ENCODE results near the gene TRIOBP. TPM values are rescaled to one million over a fixed set of nuclear protein-coding genes. Genes with fewer than 3 reads are reported as not detected.

Gene TRIOBP
- total and polyA plus RNA-seq, 2 of the 13 experiments (the other 11 are each of a cell fraction or from before 2014, with no cell fraction given), result 6.1 to 15.4 TPM

DNA sequence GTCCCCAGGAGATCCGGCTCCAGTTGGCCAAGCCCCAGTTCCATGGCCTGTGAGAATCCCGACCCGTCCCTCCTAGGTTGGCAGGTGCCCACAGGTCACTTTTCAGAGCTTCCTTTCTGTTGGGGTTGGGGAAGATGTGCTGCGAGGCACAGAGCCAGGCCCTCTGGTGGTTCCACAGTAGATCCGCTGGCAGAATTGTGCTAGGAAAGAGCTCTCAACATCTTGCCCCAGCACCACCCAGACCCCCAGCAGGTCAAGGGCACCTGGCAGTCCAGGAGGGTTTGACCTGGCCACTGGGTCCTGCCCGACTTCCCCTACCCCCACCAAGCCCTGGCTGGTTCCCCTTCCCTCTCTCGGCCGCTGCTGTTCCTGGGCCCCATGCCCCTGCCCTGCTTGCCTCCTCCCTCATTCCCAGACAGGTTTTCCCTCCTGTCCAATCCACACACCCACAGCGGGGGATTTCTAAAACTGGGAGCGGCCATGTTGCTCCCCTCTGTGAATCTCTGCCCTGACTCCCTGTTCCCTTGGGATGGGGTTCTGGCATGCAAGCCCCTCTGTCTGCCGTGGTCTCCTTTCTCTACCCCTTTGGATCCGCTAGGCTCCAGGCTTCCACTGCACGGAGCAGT lies 84.7 kb downstream of the TRIOBP start (continued):
- TF ChIP-seq MAZ (IDR thresholded peaks at IDR 0.05; ENCODE audit: borderline replicate concordance, low read depth, low read length), result no peak
- no peak for TF ChIP-seq MAZ (CRISPR knock-in tag; IDR thresholded peaks at IDR 0.05; ENCODE audit: low read depth)
- peak; percentile 43 for TF ChIP-seq XRCC5 (optimal IDR thresholded peaks at IDR 0.05; ENCODE audit: low read length)
- 0 out of 2 replicates have a peak, but pooled peaks have one; percentile 19 for TF ChIP-seq ZNF891 (CRISPR knock-in tag; IDR thresholded peaks at IDR 0.05)

DNA sequence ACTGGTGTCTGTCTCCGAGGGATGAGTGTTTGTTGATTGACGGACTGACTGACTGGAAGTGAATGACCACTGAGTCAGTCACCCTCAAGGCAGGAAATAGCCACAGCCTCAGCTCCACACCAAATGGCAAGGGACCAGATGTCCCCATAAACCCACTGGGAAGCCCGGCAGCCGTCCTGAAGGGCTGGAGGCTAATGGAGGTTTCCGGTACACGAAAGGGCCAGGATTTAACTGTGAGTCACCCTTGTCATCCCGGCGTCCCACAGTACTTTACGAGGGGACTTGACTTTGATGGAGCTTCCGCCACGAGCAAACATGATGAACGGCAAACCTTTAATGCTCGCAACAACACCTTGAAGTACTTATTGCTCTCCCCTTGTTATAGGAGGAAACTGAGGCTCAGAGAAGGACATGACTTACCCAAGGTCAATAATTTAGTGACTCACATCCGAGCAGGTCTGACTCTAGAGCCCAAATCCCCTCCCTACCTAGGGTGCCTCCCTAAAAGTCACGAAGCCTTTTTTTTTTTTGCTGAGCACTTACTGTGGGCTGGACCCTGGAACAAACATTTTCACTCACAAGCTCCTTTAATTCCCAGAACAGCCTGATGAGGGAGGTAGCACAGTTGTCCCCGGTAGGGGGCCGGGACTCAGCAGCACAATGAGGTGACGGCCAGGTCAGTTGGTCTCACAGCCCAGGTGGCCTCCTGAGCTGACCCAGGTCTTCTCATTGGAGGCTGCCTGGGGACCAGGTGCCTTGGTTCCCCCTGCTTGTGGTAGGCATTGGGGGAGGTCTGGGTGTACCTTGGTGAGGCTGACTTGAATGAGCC lies 85.7 kb downstream of the TRIOBP start:
- Histone ChIP-seq H3K9ac (ENCODE audit: insufficient read depth, low read depth, low read length) (no peak overlapping the region), H3K9me3 (ENCODE audit: low read length) (no peaks in the 10 kb centered on the region), H3K4me3 (replicated peaks in 1 of 3; ENCODE audit: insufficient read depth in 1 of 3, low read depth in 2 of 3, low read length in 3 of 3) (peak overlapping the region in 1 of 3 experiments; percentile 60; a peak in 1 of 6 replicates), H3K36me3 (replicated peaks in 1 of 2; ENCODE audit: control insufficient read depth in 1 of 2, insufficient read depth in 2 of 2, low read length in 2 of 2) (no peaks in the 10 kb centered on the region), H3K27me3 (ENCODE audit: control insufficient read depth in 1 of 2, insufficient read depth in 2 of 2, low read length in 2 of 2) (no peaks in the 10 kb centered on the region), H3K4me1 (ENCODE audit: insufficient read depth, low read length) (peaks cover 75% of the 10 kb centered on the region), H2AFZ (ENCODE audit: low read length) (no peak overlapping the region), H3K27ac (ENCODE audit: extremely low read length, insufficient read depth, low read length) (no peak overlapping the region), H4K20me1 (ENCODE audit: insufficient read depth, low read length) (no peaks in the 10 kb centered on the region), H3K79me2 (ENCODE audit: insufficient read depth, low read length) (no peaks in the 10 kb centered on the region), H3K4me2 (ENCODE audit: low read depth, low read length) (peak overlapping the region; percentile 55)
- 6% methylated on average over 10 of the region's 18 CpGs for WGBS (ENCODE audit: low lambda C conversion rate)
- ChIA-PET POLR2A (interaction anchor here (1.0 to 5.4 kb wide), 7 partner anchors 9 to 174 kb away, joined by 3 to 127 read pairs (median 4); partner anchors contain the start of genes GCAT and GGA1), CTCF (ENCODE audit: low intra/inter-chr PET ratio, low total read pairs) (no interaction called here)
- ATAC-seq (peak; percentile 65), DNase-seq (ENCODE audit: low spot score) (peak; percentile 63), FAIRE-seq (no peak)
- no TSS peak for BruUV-seq (replicated peaks)
- intact Hi-C loops (cut with micrococcal nuclease; ENCODE audit: unreplicated experiment) (loop anchor here (2.0 kb wide), 1 partner anchor 20 kb away; no protein-coding TSS in a partner anchor), in situ Hi-C loops (cut with HindIII; ENCODE audit: extremely low pct_ligation_motif_present, low pct_unique_long_range_greater_than_20kb) (no loop called here)
- TF ChIP-seq SNAI1 (CRISPR knock-in tag; IDR thresholded peaks at IDR 0.05; ENCODE audit: borderline replicate concordance), result no peak
- TF ChIP-seq MATR3 (CRISPR knock-in tag; IDR thresholded peaks at IDR 0.05), result no peak
- TF ChIP-seq RXRA (CRISPR knock-in tag; IDR thresholded peaks at IDR 0.05), result peak; percentile 11; the same call in 1 of the 2 replicates
- no peak for TF ChIP-seq ZNF772 (CRISPR knock-in tag; IDR thresholded peaks at IDR 0.05)
- no peak for TF ChIP-seq ZNF572 (CRISPR knock-in tag; IDR thresholded peaks at IDR 0.05)
- TF ChIP-seq, protein P1, sequence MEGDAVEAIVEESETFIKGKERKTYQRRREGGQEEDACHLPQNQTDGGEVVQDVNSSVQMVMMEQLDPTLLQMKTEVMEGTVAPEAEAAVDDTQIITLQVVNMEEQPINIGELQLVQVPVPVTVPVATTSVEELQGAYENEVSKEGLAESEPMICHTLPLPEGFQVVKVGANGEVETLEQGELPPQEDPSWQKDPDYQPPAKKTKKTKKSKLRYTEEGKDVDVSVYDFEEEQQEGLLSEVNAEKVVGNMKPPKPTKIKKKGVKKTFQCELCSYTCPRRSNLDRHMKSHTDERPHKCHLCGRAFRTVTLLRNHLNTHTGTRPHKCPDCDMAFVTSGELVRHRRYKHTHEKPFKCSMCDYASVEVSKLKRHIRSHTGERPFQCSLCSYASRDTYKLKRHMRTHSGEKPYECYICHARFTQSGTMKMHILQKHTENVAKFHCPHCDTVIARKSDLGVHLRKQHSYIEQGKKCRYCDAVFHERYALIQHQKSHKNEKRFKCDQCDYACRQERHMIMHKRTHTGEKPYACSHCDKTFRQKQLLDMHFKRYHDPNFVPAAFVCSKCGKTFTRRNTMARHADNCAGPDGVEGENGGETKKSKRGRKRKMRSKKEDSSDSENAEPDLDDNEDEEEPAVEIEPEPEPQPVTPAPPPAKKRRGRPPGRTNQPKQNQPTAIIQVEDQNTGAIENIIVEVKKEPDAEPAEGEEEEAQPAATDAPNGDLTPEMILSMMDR (CRISPR knock-in tag; IDR thresholded peaks at IDR 0.05), result peak; percentile 57
- TF ChIP-seq MYC (CRISPR knock-in tag; IDR thresholded peaks at IDR 0.05; ENCODE audit: borderline replicate concordance), result peak; percentile 13; the same call in 1 of the 2 replicates
- TF ChIP-seq NR2F1 (CRISPR knock-in tag; IDR thresholded peaks at IDR 0.05), result no peak
- peak; percentile 68; the same call in 1 of the 2 replicates for TF ChIP-seq ETV5 (CRISPR knock-in tag; IDR thresholded peaks at IDR 0.05; ENCODE audit: borderline replicate concordance)
- TF ChIP-seq, protein P2, sequence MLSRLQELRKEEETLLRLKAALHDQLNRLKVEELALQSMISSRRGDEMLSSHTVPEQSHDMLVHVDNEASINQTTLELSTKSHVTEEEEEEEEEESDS (CRISPR knock-in tag; IDR thresholded peaks at IDR 0.05; ENCODE audit: borderline replicate concordance), result no peak
- TF ChIP-seq ZFAT (CRISPR knock-in tag; conservative IDR thresholded peaks at IDR 0.05), result no peak
- TF ChIP-seq, protein P3, sequence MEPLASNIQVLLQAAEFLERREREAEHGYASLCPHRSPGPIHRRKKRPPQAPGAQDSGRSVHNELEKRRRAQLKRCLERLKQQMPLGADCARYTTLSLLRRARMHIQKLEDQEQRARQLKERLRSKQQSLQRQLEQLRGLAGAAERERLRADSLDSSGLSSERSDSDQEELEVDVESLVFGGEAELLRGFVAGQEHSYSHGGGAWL (CRISPR knock-in tag; IDR thresholded peaks at IDR 0.05), result 0 out of 2 replicates have a peak, but pooled peaks have one; percentile 31
- TF ChIP-seq, protein P4, sequence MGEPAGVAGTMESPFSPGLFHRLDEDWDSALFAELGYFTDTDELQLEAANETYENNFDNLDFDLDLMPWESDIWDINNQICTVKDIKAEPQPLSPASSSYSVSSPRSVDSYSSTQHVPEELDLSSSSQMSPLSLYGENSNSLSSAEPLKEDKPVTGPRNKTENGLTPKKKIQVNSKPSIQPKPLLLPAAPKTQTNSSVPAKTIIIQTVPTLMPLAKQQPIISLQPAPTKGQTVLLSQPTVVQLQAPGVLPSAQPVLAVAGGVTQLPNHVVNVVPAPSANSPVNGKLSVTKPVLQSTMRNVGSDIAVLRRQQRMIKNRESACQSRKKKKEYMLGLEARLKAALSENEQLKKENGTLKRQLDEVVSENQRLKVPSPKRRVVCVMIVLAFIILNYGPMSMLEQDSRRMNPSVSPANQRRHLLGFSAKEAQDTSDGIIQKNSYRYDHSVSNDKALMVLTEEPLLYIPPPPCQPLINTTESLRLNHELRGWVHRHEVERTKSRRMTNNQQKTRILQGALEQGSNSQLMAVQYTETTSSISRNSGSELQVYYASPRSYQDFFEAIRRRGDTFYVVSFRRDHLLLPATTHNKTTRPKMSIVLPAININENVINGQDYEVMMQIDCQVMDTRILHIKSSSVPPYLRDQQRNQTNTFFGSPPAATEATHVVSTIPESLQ (CRISPR knock-in tag; conservative IDR thresholded peaks at IDR 0.05), result no peak
